HG03575 (cell line): ENCODE measurements around the gene WSCD2.

ENCODE experiments used
- ATAC-seq: cut with Tn5 transposase; IDR thresholded peaks from one replicate; pipeline ENCODE4 v1.9.1; 2021; ENCODE audit not compliant: unreplicated experiment, insufficient number of reproducible peaks, low FRiP score; ENCODE audit errors: extremely low read depth

WSCD2 gene

DNA sequence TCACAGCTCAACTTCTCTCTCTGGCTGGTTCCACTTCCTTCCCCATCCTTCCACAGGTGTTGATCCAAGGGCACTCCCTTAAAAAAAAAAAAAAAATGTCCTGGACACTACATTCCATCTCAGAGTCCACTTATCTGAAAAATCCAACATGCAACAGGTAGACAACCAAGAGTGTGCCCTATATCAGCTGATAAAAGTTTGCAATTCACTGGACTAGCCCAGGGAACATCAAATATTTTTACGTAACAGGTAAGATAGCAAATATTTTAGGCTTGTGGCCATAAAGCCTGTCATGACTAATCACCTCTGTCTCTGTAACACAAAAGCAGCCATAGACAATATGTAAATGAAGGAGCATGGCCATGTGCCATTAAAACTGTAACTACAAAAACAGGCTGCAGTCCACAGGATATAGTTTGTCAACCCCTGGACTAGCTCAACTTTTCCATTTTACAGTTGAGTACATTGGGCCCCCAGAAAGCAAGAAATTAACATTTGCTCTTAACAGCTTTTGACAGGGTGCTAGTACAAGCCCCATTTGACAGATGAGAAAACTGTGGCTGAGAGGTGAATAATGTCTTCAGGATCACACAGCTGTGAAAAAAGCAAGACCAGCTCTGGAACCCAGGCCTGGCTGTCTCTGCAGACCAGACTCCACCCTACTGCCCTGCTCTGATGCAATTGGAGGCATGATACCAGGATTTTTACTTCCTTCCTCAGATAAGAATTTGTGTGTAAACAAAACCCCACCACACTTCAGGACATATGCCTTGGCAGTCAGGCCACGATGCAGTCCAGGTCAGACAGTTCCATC is 141.2 kb downstream of the WSCD2 start:
- ATAC-seq: no peak

DNA sequence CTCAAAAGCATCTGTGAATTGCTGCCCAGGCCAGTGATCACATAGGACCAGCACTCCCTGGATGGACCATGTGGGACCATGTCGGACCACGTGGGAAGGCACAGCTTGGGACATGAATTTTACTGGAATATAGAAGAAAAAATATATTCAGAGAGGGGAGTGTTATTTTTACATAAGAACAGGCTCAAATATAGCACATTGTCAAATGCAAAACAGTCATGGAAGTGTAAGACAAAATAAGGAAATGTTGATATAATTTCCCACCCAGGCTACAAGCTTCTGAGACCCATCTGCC is 141.7 kb downstream of the WSCD2 start:
- no peak for ATAC-seq

DNA sequence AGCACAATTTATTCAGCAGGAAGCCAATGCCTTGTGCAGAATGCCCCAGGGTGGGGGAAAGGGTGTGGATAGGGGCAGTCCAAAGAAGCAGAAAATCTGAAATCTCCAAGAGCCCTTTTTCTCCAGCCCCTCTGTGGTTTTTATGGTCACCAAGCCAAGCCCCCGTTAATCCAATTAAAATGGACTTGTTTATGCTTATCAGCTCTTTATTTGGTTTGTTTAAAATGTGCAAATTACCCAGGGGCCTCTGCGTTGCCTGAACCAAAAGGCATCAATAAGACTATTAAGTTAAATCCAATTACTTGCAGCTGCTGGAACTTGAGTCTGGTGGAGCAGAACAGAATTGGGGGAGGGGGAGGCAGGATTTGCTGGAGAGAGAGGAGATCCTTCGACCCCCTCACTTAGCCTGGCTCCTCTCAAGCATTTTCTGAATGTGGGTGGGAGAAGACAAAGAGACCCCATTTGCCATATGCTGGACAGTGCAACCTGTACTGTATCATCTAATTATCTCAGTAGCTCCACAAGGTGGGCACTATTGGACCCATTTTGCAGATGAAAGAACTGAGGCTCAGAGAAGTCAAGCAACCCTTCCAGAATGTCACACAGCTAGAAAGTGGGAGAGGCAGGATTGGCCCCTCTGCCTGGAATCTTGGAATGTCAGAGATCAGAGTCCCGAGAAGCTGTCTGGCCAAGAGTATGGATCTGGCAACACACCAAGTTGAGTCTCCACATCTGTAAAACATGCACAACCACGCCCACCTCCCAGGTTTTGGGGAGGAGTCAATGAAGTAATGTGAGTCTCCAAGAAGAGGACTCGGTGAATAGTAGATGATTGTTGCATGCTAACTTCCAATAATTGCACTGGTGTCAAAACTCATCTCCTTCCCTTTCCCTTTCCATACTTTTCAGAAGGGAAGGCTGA is 143.1 kb downstream of the WSCD2 start:
- no peak for ATAC-seq

DNA sequence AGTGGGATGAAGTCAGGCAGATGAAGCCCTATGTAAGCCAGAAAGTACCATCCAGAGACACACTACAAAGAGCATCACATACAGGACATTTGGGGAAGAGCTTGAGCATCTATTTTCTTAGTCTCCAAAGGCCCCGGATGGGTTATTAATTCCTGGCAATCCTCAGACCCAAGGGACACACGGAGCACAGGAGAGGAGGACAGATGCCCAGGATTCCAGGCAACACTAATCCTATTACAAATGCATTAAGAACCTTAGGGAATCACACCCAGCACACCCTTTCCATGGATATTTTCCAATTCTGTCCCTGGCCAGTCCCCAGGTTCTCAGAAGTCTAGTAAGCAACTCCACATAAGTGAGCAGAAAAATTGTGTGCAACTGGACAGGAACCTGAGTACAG is 144.1 kb downstream of the WSCD2 start:
- no peak for ATAC-seq

DNA sequence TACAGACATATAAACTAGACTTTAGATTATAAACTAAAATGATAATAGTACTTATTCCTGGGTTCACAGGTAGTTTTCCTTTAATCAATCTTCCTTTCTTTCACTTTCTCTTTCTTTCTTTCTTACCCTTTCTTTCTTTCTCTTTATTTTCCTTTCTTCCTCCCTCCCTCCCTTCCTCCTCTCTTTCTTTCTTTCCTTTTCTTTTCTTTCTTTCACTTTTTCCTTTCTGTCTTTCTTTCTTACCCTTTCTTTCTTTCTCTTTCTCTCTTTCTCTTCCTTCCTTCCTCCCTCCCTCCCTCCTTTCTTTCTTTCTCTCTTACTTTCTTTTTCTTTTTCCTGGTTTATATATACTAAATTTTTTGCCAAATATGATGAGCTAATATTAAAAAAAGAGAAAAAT is 148.5 kb downstream of the WSCD2 start:
- no peak for ATAC-seq

DNA sequence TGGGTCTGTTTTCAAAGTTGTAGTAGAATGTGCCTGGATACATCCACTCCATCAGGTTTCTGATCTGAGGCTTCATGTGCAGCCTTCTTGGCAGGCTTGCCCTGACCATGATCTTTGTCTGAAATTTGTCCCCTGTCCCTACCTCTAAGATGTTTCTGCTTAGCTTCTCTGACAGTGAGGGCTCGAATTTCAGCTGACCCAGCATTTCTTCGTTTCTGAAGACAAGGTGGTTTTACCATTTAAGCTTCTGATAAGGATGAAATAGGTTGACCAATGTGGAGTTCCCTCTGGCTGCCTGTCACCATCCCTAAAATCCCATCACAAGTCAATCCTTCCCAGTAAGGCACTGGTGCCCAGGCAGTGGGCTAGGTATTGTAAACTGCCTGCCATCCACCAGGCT is 153.1 kb downstream of the WSCD2 start:
- ATAC-seq: no peak

DNA sequence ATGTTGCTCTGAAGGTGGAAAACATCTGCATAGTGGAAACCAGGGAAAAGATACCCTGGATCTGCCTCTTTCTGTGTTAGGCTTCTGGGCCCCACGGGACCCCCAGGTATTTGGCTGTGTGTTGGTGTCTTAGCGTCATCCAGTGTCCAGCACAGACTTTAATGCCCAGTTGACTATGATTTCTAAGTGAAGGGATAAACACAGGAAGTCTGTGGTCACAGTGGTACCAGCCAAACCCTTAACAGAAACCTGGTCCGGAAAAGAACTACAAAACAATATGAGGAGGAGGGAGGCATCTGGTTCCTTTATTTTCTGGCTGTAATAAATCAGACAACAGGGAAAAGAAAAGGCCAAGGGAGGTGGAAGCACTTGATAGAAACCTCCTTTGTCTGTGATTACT is 153.6 kb downstream of the WSCD2 start:
- no peak for ATAC-seq

DNA sequence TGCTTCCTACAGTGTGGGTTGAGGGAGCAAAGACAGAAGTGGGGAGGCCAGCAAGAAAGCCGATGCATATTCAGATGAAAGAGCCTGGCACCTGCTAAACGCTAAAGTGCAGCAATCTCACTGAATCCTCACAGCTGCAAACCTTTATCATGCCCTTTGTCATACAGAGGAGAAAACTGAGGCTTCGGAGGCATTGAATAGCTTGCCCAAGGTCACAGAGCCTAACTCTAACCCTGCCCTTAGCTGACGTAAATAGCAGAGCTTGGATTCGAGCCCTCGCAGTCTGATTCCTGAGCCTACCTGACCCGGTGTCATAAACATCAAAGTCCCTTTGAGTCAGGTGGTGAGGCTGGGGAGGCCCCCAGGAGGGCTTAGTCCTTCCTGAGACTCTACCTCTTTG is 155.1 kb downstream of the WSCD2 start:
- ATAC-seq: no peak

DNA sequence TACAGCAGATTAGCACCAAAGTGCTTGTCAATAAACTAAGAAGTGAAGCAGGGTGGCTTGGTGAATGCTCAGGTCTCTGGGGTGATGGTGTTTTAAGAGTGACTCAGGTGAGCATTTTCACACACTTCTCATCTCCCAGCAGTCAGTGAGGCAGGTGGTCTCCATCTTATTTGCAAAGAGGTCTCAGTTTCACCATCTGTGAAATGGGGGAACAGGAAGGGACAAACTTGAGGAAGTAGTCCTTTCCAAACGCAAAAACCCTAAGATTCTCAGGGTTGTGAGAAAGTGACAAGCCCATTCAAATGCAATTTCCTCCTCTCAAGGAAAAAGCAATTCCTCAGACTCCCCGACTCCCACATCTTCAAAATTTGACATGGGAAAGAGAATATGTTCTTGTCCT is 155.9 kb downstream of the WSCD2 start:
- no peak for ATAC-seq

DNA sequence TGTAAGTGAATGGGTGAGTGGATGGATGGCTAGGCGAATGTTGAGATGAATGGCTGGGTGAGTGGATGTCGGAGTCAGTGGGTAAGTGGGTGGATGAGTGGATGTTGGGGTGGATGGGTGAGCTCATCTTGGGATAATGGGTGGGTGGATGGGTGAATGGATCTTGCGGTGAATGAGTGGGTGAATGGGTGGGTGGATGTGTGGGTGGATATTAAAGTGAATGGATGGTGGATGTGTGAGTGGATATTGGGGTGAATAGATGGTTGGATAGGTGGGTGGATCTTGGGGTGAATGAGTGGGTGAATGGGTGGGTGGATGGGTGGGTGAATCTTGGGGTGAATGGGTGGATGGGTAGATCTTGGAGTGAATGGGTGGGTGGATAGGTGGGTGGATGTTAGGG is 158.1 kb downstream of the WSCD2 start:
- ATAC-seq: no peak

DNA sequence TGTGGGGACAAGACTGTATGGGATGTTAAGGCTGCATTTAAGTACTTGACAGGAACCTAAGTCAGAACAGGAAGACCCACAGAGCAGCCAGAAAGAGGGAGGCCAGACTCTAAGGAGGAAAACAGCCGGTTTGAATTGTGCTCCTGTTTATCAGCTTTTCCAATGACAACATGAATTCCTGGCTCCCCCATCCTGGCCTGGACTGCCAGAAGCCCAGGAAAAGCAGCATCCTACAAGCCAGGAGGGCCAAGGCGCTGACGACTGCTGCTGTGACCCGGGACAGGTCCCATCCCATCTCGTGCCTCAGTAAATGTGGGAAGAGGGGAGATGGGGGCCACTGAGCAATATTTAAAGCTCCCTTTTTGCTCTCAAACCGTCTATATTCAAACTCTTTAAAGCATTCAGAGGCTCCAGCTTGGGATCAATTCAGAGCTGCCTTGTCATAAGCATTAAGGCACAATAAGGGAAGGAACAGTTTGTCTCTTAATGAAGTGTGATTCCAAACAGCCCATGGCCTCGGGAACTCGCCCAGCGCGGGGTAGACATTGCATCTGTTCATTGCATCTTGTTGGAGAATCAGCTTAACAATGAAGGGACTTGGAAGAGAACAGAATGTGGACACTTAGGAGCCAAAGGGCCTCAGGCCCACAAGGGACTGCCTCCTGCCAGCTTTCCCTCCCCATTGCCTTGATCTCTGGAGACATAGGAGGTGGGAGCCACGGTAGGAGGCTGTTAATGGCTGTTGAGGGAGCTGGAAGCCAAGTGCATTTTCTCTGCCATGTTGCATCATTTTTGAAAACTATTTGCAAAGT is 160.5 kb downstream of the WSCD2 start:
- no peak for ATAC-seq

DNA sequence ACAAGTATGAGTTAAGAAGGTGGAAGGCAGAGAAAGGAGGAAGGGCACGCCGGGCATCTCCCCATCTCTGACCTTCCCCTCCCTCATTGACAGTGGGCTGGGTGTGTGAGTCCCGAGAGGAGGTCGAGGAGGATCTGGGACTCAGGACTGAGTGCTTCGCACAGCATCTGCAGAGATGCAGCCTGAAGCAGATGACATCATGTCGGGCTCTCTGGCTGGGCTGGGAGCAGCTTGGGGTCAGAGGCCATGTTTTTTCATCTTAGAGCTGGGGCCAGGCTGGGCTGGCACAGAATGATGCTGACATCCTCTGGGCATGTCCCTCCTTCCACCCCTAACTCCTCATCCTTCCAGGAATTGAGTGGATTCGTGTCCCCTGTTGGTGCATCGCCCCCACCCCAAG is 166.6 kb downstream of the WSCD2 start:
- no peak for ATAC-seq

DNA sequence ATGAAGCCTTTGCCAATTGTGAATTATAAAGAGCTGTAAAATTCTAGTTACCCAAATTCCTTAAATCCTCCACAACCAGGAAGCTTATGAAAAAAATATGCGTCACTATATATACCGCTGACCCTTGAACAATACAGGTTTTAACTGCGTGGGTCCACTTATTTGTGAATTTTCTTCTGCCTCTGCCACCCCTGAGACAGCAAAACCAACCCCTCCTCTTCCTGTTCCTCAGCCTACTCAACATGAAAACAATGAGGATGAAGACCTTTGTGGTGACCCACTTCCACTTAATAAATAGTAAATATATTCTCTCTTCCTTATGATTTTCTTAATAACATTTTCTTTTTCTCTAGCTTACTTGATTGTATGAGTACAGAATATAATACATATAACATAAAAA is 167.9 kb downstream of the WSCD2 start:
- ATAC-seq: no peak

DNA sequence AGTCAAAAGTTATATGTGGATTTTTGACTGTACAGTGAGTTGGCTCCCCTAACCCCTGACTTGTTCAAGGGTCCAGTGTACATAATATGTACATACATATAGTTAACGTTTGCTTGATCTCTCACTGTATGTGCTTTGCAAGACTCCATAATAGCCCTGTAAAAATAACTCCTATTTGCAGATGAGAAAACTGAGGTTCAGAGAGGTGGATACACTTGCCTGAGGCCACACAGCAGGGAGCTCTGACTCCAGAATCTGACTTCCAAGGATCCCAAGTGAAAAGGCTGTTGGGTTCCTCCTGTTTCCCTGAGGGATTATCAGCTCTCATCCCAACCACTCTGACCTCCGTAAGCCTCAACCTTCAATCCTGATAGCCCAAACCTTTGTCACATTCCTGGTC is 168.3 kb downstream of the WSCD2 start:
- no peak for ATAC-seq

DNA sequence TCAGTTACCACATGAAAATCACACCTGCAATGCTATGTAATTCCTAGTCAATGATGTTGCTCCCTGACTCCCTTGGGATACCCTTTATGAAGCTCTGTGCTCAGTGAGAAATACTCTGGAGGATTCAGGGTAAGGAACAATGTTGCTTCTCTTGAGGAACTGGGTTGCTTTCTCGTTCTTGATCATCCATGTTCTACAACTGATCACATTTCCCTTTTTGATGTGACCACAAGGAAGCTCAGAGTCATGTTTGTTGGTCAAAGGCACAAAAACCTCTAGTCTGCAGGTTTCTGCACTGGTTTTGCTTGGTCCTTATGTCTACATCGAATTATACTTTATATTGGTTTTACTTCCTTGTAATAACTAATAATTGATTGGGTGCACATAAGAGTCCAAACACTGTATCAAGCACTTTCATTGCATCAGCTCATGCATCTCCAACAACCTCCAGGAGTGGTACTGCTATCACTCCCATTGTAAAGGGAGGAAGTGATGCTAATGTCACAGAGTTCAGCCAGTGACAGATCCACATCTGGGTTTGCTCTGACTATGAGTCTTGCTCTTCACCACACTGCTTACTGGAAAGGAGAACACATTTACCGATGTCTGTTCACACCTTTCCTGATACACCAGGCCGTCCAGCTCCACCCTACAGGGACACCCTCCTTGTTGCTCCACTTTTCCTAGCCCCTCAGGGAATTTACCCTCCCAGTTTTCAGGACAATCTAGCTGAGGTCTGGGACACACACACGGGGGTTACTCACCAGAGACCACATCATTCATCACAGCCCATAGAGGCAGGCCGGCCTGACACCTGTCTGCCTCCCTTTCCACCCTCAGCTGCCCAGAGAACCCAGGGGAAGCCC is 169.0 kb downstream of the WSCD2 start:
- no peak for ATAC-seq

DNA sequence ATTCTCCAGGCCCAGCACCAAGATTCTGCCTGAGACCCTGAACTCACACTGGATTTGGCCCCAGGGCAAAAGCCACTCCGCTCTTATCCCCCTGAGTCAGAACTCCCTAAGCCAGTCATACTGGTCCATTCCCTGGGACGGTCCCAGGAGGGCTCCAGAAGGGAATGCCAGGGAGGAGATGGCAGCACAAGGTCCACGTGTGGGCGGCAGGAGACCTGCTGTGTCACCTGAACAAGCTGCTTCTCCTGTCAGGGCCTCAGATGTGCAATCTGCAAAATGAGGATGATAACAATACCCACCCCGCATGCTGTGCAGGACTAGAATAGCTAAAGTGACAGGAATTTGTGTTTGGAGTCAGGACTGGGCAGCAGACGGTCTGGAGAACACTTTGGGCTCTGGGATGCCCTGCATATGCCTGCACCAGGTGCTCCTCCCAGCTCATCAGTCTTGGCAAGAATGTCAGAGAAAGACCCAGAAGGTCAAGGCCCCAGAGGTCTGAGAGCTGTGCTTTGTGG is 169.7 kb downstream of the WSCD2 start:
- no peak for ATAC-seq

DNA sequence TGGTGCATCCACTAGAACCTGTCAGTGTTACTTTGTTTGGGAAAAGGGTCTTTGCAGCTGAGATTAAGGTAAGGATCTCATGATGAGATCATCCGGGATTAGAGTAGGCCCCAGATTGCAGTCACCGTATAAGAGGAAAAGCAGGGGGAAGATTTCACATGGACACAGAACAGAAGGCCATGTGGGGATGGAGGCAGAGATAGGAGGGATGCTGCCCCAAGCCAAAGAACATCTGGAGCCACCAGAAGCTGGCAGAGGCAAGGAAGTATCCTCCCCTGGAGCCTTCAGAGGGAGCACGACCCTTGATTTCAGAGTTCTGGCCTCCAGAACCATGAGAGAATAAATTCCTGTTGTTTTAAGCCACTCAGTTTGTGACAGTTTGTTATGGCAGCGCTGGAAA is 170.4 kb downstream of the WSCD2 start:
- ATAC-seq: no peak
